Measurements from ENCODE around the gene LYPD6B. TPM values are rescaled to one million over a fixed set of nuclear protein-coding genes. Genes with fewer than 3 reads are reported as not detected.

LYPD6B gene
- total and polyA plus RNA-seq, 10 of the 15 experiments (the other 5 are each of a cell fraction or from before 2014, with no cell fraction given), result 1.0 to 6.6 (median 4.0) TPM

- no peak for TF ChIP-seq BHLHE40 (IDR thresholded peaks at IDR 0.05; ENCODE audit: borderline replicate concordance in 1 of 2, low read depth in 2 of 2, low read length in 1 of 2)
- TF ChIP-seq E4F1 (IDR thresholded peaks at IDR 0.05; ENCODE audit: borderline replicate concordance, partially characterized antibody), result no peak
- TF ChIP-seq EP300 (IDR thresholded peaks at IDR 0.05; ENCODE audit: borderline replicate concordance in 1 of 2, control insufficient read depth in 1 of 2, low read depth in 2 of 2, low read length in 2 of 2), result no peak
- TF ChIP-seq, protein P1, sequence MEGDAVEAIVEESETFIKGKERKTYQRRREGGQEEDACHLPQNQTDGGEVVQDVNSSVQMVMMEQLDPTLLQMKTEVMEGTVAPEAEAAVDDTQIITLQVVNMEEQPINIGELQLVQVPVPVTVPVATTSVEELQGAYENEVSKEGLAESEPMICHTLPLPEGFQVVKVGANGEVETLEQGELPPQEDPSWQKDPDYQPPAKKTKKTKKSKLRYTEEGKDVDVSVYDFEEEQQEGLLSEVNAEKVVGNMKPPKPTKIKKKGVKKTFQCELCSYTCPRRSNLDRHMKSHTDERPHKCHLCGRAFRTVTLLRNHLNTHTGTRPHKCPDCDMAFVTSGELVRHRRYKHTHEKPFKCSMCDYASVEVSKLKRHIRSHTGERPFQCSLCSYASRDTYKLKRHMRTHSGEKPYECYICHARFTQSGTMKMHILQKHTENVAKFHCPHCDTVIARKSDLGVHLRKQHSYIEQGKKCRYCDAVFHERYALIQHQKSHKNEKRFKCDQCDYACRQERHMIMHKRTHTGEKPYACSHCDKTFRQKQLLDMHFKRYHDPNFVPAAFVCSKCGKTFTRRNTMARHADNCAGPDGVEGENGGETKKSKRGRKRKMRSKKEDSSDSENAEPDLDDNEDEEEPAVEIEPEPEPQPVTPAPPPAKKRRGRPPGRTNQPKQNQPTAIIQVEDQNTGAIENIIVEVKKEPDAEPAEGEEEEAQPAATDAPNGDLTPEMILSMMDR (IDR thresholded peaks at IDR 0.05 in 2 of 3, conservative IDR thresholded peaks at IDR 0.05 in 1 of 3; ENCODE audit: control insufficient read depth in 2 of 3, extremely low read depth in 1 of 3, insufficient read depth in 1 of 3, low read depth in 3 of 3, low read length in 3 of 3), result no peak
- no peak for TF ChIP-seq LARP7 (IDR thresholded peaks at IDR 0.05)
- no peak for TF ChIP-seq IKZF2 (IDR thresholded peaks at IDR 0.05)
- no peak for TF ChIP-seq PAX8 (IDR thresholded peaks at IDR 0.05)
- no peak for TF ChIP-seq SUZ12 (IDR thresholded peaks at IDR 0.05; ENCODE audit: unreplicated experiment)
- no peak for TF ChIP-seq REST (IDR thresholded peaks at IDR 0.05; ENCODE audit: low read depth, low read length)
- TF ChIP-seq YY1 (IDR thresholded peaks at IDR 0.05; ENCODE audit: low read depth, low read length), result no peak
Observed at GRCh38 chr2:149093579-149093978, 55.1 kb downstream of the LYPD6B start (continued).
